Testis (tissue), 3 donors: ENCODE results near the gene EPHB1. TPM values are rescaled to one million over a fixed set of nuclear protein-coding genes. Genes with fewer than 3 reads are reported as not detected.

Experiments used
- DNase-seq: peaks from one replicate; pipeline ENCODE4 v3.0.0-alpha.2; 2019
- H3K27ac ChIP-seq, 2 donors: fragments of 200-600 bp; sonication (generic); one replicate each; pipeline ENCODE4 v1.5.1; 2019
- H3K27me3 ChIP-seq: fragments of 200-600 bp; sonication (generic); one replicate; pipeline ENCODE4 v1.5.1; 2019
- H3K36me3 ChIP-seq: fragments of 200-600 bp; sonication (generic); one replicate; pipeline ENCODE4 v1.5.1; 2017; ENCODE audit warnings: low read depth; ENCODE audit errors: missing control alignments
- H3K4me1 ChIP-seq: fragments of 200-600 bp; sonication (generic); one replicate; pipeline ENCODE4 v1.5.1; 2019
- H3K4me3 ChIP-seq, 2 donors: fragments of 200-600 bp; sonication (generic); one replicate each; pipeline ENCODE4 v1.5.1; 2017 to 2019
- H3K9me3 ChIP-seq: fragments of 200-600 bp; sonication (generic); one replicate; pipeline ENCODE4 v1.5.1; 2017
- CTCF ChIP-seq, 3 experiments: fragments of 450-650 bp in 2 of 3; fragments of 200-600 bp in 1 of 3; sonication (generic) in 1 of 3; IDR thresholded peaks; one replicate each; pipeline ENCODE4 v1.5.1; 2016 to 2019; ENCODE audit warnings: antibody characterized with exemption in 3 of 3, mild to moderate bottlenecking in 2 of 3, moderate library complexity in 1 of 3
- POLR2A ChIP-seq: fragments of 450-650 bp; IDR thresholded peaks from one replicate; pipeline ENCODE4 v1.6.1; 2017; ENCODE audit warnings: antibody characterized with exemption, mild to moderate bottlenecking, moderate library complexity
- WGBS, 2 donors: methylation state at CpG; one replicate each; pipeline ENCODE4 v1.1.5; 2018; 5-methylcytosine and 5-hydroxymethylcytosine counted together
- intact Hi-C: fragments of 100-400 bp; cut with DNase I; formaldehyde crosslinking; loops from one replicate; pipeline ENCODE4 v1.15.1; 2023; ENCODE audit warnings: low total_unique reads
- polyA plus RNA-seq: library from polyadenylated mRNA; stranded (reverse); fragments of 350-450 nt; fragmentation: Illumina TruSeq; extraction: RNeasy Lipid Tissue Mini Kit (QIAGEN cat#74804); gene quantifications from one replicate; pipeline ENCODE4 v1.2.3, GENCODE V29; 2014; ENCODE audit warnings: low read depth, low replicate concordance; ENCODE audit not compliant: insufficient read depth
- total RNA-seq, 2 donors: library from RNA; depleted of rRNA; stranded (reverse); fragments of >200 nt; gene quantifications; one replicate each; pipeline ENCODE4 v1.2.3, GENCODE V29; 2016

EPHB1 gene
- total and polyA plus RNA-seq, 3 donors from 2014 or later = 20.8 to 37.1 (median 31.3) TPM

DNA sequence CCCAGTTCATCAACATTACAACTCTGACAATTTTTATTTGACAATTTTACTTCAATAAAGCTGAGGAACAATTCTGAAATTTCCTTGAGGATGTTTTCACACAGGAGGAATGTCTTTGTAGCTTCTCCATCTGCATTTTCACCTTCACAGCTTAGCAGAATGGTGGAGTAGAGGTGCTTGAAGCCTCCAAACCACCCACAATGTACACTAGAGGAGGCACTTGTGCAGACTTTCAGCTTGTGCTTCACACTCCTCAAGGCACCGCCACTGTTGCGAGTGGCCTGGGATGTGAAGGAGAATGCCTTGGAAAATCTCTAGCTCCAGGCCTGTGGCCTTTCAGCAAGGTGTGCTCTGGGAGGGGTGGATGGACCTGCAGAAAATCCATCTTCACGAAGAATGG is 181.9 kb downstream of the EPHB1 start:
- H3K4me1 ChIP-seq = no peaks in the 10 kb centered on the region
- H3K4me3 ChIP-seq = no peak overlapping the region
- intact Hi-C loops = no loop called here
- H3K27me3 ChIP-seq = no peaks in the 10 kb centered on the region
- H3K27ac ChIP-seq = no peak overlapping the region
- H3K9me3 ChIP-seq = no peaks in the 10 kb centered on the region
- WGBS, 2 donors = 67 to 80% methylated on average over 3 of the region's 3 CpGs
- DNase-seq = peak; percentile 32
- TF ChIP-seq CTCF (IDR thresholded peaks at IDR 0.05) (no peak), POLR2A (no peak)
- no peaks in the 10 kb centered on the region for H3K36me3 ChIP-seq

GRCh38 chr3:134978658-134979057 is 183.6 kb downstream of the EPHB1 start:
- no peaks in the 10 kb centered on the region for H3K27me3 ChIP-seq
- H3K4me3 ChIP-seq = no peak overlapping the region
- TF ChIP-seq CTCF (IDR thresholded peaks at IDR 0.05) (no peak), POLR2A (no peak)
- WGBS, 2 donors = 78 to 80% methylated on average over 1 of the region's 1 CpG
- no peak overlapping the region for H3K27ac ChIP-seq
- no peaks in the 10 kb centered on the region for H3K4me1 ChIP-seq
- no peak for DNase-seq
- intact Hi-C loops = no loop called here
- no peaks in the 10 kb centered on the region for H3K9me3 ChIP-seq
- no peaks in the 10 kb centered on the region for H3K36me3 ChIP-seq

DNA sequence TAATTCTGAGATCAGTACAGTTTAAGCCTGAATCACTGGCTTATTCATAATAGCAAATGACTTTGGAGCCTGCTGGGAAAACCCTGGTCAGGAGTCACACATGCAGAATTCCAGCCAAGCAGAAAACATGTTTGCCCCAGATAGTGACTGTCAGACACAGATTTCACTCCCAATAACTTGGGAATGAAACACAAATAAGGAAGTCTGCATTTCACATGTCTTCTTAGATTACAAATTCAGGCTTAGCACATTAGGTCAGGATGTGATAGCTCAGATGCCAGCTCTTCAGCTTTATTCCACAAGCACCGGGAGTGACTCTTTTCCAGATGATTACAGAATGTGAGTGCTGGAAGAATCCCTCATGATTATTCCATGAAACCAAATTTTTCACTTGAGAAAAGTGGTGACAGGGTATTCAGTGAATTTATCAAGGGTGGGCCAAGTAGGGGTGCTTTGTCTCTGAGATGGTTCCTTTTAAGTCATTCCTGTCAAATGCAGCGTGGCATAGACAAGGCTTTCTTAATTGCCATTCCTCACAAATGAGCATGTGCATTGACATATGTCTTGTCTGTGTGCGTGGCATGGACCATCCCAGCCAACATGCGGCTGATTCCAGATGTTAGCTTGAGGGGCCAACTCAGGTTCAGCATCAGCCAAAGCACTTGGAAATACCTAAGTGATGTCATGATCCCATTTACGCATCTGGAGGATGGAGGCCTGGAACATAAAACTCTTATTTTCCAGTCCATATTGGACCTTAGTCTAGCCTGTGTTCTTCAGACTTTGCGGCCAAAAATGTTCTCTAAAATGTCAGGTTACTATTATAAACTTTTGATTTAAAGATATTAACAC is 191.0 kb downstream of the EPHB1 start:
- Histone ChIP-seq H3K36me3 (no peaks in the 10 kb centered on the region), H3K4me1 (no peaks in the 10 kb centered on the region), H3K9me3 (no peaks in the 10 kb centered on the region), H3K4me3 (no peak overlapping the region), H3K27ac (no peak overlapping the region), H3K27me3 (no peaks in the 10 kb centered on the region)
- 66 to 71% methylated on average over 6 of the region's 6 CpGs for WGBS, 2 donors
- intact Hi-C loops = no loop called here
- DNase-seq = no peak
- TF ChIP-seq POLR2A (no peak), CTCF (IDR thresholded peaks at IDR 0.05) (no peak)

DNA sequence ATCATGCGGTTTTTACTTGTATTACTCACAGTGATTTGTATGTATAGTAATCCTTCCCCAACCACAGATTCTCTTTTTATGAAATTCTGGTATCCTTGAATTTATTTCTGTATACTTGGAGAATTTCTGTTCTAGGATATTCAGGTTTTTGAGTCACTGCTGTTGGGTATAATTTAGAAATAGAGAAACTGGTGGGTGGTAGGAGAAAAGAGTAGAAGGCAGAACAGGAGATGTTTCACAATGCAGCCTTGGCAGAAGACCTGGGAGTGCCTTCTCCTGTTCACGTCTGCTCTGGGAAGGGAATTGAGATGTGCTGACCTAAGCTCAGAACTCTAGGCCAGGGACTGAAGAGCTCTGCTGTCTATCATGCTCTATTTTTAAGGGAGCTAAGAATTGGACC is 193.6 kb downstream of the EPHB1 start:
- Histone ChIP-seq H3K36me3 (no peaks in the 10 kb centered on the region), H3K27ac (no peak overlapping the region), H3K9me3 (no peaks in the 10 kb centered on the region), H3K27me3 (no peaks in the 10 kb centered on the region), H3K4me3 (no peak overlapping the region), H3K4me1 (no peaks in the 10 kb centered on the region)
- DNase-seq = no peak
- intact Hi-C loops = no loop called here
- TF ChIP-seq POLR2A = no peak
- no peak for TF ChIP-seq CTCF (IDR thresholded peaks at IDR 0.05)
- 65 to 66% methylated on average over 2 of the region's 2 CpGs for WGBS, 2 donors

DNA sequence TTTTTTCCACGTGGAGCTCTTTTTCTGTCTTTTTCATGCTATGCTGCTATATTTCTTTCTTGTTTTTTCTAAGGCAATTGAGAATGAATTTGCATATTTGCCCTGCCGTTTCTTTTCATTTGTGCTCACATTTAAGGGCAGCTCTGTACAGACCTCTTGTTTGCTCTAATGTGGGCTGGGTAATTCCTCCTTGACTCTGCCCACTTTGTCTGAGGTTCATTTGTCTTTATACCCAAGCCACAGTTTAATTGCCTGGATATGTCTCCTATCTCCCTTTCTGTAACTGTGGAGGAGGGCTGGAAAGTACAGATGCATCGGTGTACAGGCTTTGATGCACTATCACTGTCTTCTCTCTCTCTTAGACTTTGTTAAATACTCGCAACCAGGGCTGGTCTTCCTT is 195.9 kb downstream of the EPHB1 start:
- Histone ChIP-seq H3K4me1 (no peaks in the 10 kb centered on the region), H3K4me3 (no peak overlapping the region), H3K27ac (no peak overlapping the region), H3K36me3 (no peaks in the 10 kb centered on the region), H3K9me3 (no peaks in the 10 kb centered on the region), H3K27me3 (no peaks in the 10 kb centered on the region)
- intact Hi-C loops = no loop called here
- DNase-seq = no peak
- WGBS, 2 donors = 45 to 59% methylated on average over 4 of the region's 4 CpGs
- TF ChIP-seq POLR2A (no peak), CTCF (IDR thresholded peaks at IDR 0.05) (no peak)
